ENCODE results near the gene ZNF670. TPM values are rescaled to one million over a fixed set of nuclear protein-coding genes. Genes with fewer than 3 reads are reported as not detected.

ZNF670 gene
- total and polyA plus RNA-seq, 9 of the 15 experiments (the other 6 are each of a cell fraction or from before 2014, with no cell fraction given) = 7.1 to 23.4 (median 11.8) TPM

- 0 out of 2 replicates have a peak, but pooled peaks have one; percentile 3 for TF ChIP-seq ZBTB40 (IDR thresholded peaks at IDR 0.05)
- TF ChIP-seq ZBTB40 (CRISPR knock-in tag; IDR thresholded peaks at IDR 0.05) = no peak
- no peak for TF ChIP-seq PRDM10 (IDR thresholded peaks at IDR 0.05; ENCODE audit: partially characterized antibody)
- no peak; the same call in 1 of the 2 replicates for TF ChIP-seq ZNF197 (CRISPR knock-in tag; IDR thresholded peaks at IDR 0.05; ENCODE audit: low read depth)
- TF ChIP-seq NR0B1 (IDR thresholded peaks at IDR 0.05; ENCODE audit: partially characterized antibody) = no peak
- TF ChIP-seq BCL6 (CRISPR knock-in tag; IDR thresholded peaks at IDR 0.05) = no peak
- no peak for TF ChIP-seq ZNF551 (CRISPR knock-in tag; IDR thresholded peaks at IDR 0.05)
- TF ChIP-seq DLX4 (CRISPR knock-in tag; IDR thresholded peaks at IDR 0.05) = no peak
- TF ChIP-seq ZNF3 (CRISPR knock-in tag; IDR thresholded peaks at IDR 0.05) = no peak
- TF ChIP-seq TRIM28 (IDR thresholded peaks at IDR 0.05) = no peak
- TF ChIP-seq MCM3 (IDR thresholded peaks at IDR 0.05) = no peak
- no peak for TF ChIP-seq ARID3B (CRISPR knock-in tag; IDR thresholded peaks at IDR 0.05; ENCODE audit: borderline replicate concordance)
These were observed 32.1 kb upstream of the ZNF670 start (continued) for GRCh38 chr1:247110627-247111258.

Data from K562 (cell line).